ENCODE measurements around the gene HDAC2.

The HDAC2 gene

GRCh38 chr6:113924312-113924723 is 46.6 kb downstream of the HDAC2 start:
- Histone ChIP-seq H2AFZ (ENCODE audit: low read length) (no peak overlapping the region), H3K4me2 (ENCODE audit: low read depth, low read length) (no peak overlapping the region), H3K9me3 (replicated peaks; ENCODE audit: insufficient read depth, low read length) (no peaks in the 10 kb centered on the region), H3K36me3 (replicated peaks; ENCODE audit: insufficient read depth, low read length) (no peaks in the 10 kb centered on the region), H3K79me2 (ENCODE audit: low read length) (no peaks in the 10 kb centered on the region), H3K27ac (ENCODE audit: low read length) (no peak overlapping the region), H3K4me3 (ENCODE audit: low read length) (no peak overlapping the region), H3F3A (ENCODE audit: insufficient read depth, low read length) (no peaks in the 10 kb centered on the region), H3K9ac (ENCODE audit: low read length) (no peak overlapping the region), H3K27me3 (replicated peaks; ENCODE audit: insufficient read depth, low read length) (no peaks in the 10 kb centered on the region), H4K20me1 (ENCODE audit: insufficient read depth, low read length) (no peaks in the 10 kb centered on the region), H3K9me2 (replicated peaks; ENCODE audit: insufficient read depth, low read length) (no peaks in the 10 kb centered on the region), H3K4me1 (ENCODE audit: low read length) (peaks cover 10% of the 10 kb centered on the region; the same call in 1 of the 2 replicates)
- DNase-seq, result no peak
- no peak for TF ChIP-seq EZH2phosphoT487 (IDR thresholded peaks at IDR 0.05; ENCODE audit: low read length)
- no peak for TF ChIP-seq CTCF (IDR thresholded peaks at IDR 0.05; ENCODE audit: low read length)
- no peak for TF ChIP-seq EZH2 (optimal IDR thresholded peaks at IDR 0.05; ENCODE audit: low read depth, low read length)

GRCh38 chr6:113923526-113923925 is 47.4 kb downstream of the HDAC2 start:
- Histone ChIP-seq H2AFZ (ENCODE audit: low read length) (no peak overlapping the region), H3K36me3 (replicated peaks; ENCODE audit: insufficient read depth, low read length) (no peaks in the 10 kb centered on the region), H3K79me2 (ENCODE audit: low read length) (no peaks in the 10 kb centered on the region), H3K4me3 (ENCODE audit: low read length) (no peak overlapping the region), H3F3A (ENCODE audit: insufficient read depth, low read length) (no peaks in the 10 kb centered on the region), H3K27ac (ENCODE audit: low read length) (no peak overlapping the region), H3K4me1 (ENCODE audit: low read length) (peaks cover 10% of the 10 kb centered on the region; the same call in 1 of the 2 replicates), H3K9me2 (replicated peaks; ENCODE audit: insufficient read depth, low read length) (no peaks in the 10 kb centered on the region), H3K27me3 (replicated peaks; ENCODE audit: insufficient read depth, low read length) (no peaks in the 10 kb centered on the region), H4K20me1 (ENCODE audit: insufficient read depth, low read length) (no peaks in the 10 kb centered on the region), H3K9ac (ENCODE audit: low read length) (no peak overlapping the region), H3K4me2 (ENCODE audit: low read depth, low read length) (no peak overlapping the region), H3K9me3 (replicated peaks; ENCODE audit: insufficient read depth, low read length) (no peaks in the 10 kb centered on the region)
- TF ChIP-seq CTCF (IDR thresholded peaks at IDR 0.05; ENCODE audit: low read length) (no peak), EZH2phosphoT487 (IDR thresholded peaks at IDR 0.05; ENCODE audit: low read length) (no peak), EZH2 (optimal IDR thresholded peaks at IDR 0.05; ENCODE audit: low read depth, low read length) (no peak)
- no peak for DNase-seq

GRCh38 chr6:113921299-113921904 is 49.5 kb downstream of the HDAC2 start:
- H2AFZ ChIP-seq (ENCODE audit: low read length), result no peak overlapping the region
- H3K36me3 ChIP-seq (replicated peaks; ENCODE audit: insufficient read depth, low read length), result no peaks in the 10 kb centered on the region
- peaks cover 10% of the 10 kb centered on the region; the same call in 1 of the 2 replicates for H3K4me1 ChIP-seq (ENCODE audit: low read length)
- no peaks in the 10 kb centered on the region for H4K20me1 ChIP-seq (ENCODE audit: insufficient read depth, low read length)
- H3K79me2 ChIP-seq (ENCODE audit: low read length), result no peaks in the 10 kb centered on the region
- TF ChIP-seq EZH2 (optimal IDR thresholded peaks at IDR 0.05; ENCODE audit: low read depth, low read length) (no peak), CTCF (IDR thresholded peaks at IDR 0.05; ENCODE audit: low read length) (no peak), EZH2phosphoT487 (IDR thresholded peaks at IDR 0.05; ENCODE audit: low read length) (no peak)
- H3K9me3 ChIP-seq (replicated peaks; ENCODE audit: insufficient read depth, low read length), result no peaks in the 10 kb centered on the region
- no peak overlapping the region for H3K9ac ChIP-seq (ENCODE audit: low read length)
- no peaks in the 10 kb centered on the region for H3K27me3 ChIP-seq (replicated peaks; ENCODE audit: insufficient read depth, low read length)
- no peaks in the 10 kb centered on the region for H3F3A ChIP-seq (ENCODE audit: insufficient read depth, low read length)
- H3K4me2 ChIP-seq (ENCODE audit: low read depth, low read length), result no peak overlapping the region
- no peak overlapping the region for H3K4me3 ChIP-seq (ENCODE audit: low read length)
- H3K9me2 ChIP-seq (replicated peaks; ENCODE audit: insufficient read depth, low read length), result no peaks in the 10 kb centered on the region
- no peak overlapping the region for H3K27ac ChIP-seq (ENCODE audit: low read length)
- no peak for DNase-seq

Measured in MM.1S (cell line).